HG02642 (cell line): ENCODE data around the gene FGF23.
"Not testable (repeated sequence)": the region's sequence is repeated elsewhere in the genome, so short reads cannot be mapped to it uniquely, and the experiment has no call there.

Source experiments
- ATAC-seq: cut with Tn5 transposase; IDR thresholded peaks from one replicate; pipeline ENCODE4 v1.9.1; 2021; ENCODE audit warnings: mild to moderate bottlenecking; ENCODE audit not compliant: unreplicated experiment, poor library complexity

Gene FGF23

DNA sequence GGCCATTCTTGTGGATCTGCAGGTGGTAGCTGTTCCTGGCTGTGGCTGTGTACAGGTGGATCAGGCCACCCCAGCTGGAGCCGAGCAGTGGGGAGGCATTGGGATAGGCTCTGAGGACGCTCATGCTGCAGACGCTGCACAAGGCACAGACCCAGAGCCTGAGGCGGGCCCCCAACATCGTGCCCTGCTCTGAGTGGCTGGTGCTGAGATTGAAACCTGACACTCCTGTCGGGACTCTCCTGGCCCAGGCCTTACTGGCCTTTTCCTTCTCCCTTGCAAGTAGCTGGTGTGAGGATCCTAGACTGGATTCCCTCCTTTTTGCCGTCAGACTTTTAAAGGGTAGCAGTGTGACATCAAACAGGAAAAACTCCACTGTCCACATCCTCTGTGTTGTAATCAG lies at the start of gene FGF23:
Gene FGF23, minus strand, starts transcription at position 308 of the 400 bp plus-strand sequence. Its CDS starts 130 bp downstream, at position 178.
- no peak for ATAC-seq

DNA sequence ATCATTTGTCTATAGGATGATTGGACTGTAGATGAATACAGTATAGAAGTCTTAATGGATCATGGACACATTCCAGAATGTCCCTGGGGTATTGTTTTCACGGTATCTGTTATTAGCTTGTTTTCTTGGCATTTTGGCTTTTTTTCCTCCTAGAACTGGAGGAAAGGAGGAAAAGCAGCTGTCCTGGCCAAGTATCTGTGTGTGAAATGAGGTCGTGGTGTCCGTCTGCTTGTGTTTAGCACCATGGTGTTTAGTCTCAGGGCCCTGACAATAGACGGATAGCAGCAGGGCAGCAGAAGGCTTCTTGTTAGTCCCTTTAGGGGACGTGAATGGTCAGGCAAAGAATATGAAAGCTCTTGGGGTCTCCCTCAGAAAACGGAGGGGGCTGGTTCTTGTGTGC lies 44.9 kb upstream of the FGF23 start:
- ATAC-seq: no peak

DNA sequence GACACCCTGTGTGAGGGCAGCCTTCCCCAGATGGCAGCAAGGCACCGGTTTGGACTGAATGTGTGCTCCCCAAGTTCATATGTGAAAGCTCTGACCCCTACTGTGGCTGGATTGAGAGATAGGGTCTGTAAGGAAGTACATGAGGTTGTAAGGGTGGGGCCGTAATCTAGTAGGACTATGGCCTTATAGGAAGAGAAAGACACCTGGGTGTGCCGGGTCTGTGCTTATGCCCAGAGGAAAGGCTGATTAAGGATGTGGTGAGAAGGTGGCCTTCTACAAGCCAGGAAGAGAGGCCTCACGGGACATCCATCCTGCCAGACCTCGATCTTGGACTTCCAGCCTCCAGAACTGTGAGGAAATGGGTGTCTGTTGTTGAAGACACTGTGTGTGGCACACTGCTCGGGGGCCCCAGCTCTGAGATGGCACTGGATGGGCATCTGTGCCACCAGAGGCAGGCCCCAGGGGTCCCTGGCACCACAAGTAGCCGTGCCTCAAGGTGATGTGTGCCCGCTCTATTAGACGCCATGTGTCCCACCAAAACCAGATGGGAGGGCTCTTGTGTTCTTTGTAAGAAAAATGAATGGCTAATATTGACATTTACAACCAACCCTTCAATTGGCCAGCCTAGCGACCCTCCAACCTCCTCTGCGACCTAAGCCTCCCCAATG lies 44.1 kb upstream of the FGF23 start:
- ATAC-seq: no peak

DNA sequence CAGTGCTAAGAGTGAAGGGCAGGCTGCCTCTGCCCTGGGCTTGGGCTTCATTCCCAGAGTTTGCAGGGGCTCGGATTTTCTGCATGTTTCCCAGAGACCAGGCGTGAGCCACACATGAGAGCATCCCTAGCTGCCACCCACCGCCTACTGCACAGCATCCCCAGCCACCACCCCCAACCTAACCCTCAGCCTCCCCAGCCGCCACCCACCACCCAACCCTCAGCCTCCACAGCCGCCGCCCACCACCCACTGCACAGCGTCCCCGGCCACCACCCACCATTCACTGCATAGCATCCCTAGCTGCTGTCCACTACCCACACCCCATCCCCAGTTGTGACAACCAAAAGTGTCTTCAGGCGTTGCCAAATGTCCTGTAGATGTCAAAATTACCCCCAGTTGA lies 43.5 kb upstream of the FGF23 start:
- ATAC-seq: no peak

DNA sequence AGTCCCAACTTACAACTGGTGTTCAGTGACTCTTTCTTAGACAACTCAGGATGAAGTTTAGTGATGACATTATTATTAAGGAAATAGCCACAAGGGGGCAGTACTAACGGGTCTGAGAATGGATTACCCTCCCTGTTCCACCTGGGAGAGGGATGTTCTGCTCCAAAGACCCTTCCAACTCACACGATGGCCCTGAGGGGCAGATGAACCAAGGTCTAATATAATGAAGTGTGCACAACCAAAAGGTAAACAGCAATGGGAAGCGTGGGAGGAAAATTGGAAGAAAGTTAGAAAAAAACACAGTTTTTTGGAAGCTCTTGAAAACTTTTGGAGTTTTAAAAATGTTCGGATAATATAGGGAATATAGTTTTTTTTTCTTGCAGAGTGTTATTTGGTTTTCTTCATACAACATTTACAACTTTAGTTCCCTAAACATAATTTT lies 42.1 kb upstream of the FGF23 start:
- ATAC-seq: no peak

DNA sequence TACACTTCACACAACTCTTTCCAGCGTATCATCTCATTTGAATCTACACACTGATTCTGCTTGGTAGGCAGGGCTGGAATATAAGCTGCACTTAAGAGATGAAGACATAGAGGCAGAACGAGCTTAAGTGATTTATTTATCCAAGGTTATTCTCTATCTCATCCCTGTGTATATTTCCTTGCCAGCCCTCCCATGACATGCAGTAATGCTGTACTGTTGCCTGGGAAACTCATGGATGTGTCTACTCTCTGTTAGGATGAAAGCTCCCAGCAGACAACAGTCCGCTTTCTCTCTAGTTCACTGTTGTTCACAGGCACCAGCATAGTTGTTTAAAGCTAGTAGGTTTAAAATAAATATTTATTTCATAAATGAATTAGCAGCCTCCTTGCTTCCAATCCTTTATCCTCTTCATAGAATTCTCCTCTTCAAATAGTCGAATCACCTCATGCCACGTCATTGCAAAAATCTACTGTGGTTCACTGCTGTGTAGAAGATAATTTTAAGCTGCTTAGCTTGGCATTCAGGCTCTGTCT lies 40.7 kb upstream of the FGF23 start:
- ATAC-seq: no peak

DNA sequence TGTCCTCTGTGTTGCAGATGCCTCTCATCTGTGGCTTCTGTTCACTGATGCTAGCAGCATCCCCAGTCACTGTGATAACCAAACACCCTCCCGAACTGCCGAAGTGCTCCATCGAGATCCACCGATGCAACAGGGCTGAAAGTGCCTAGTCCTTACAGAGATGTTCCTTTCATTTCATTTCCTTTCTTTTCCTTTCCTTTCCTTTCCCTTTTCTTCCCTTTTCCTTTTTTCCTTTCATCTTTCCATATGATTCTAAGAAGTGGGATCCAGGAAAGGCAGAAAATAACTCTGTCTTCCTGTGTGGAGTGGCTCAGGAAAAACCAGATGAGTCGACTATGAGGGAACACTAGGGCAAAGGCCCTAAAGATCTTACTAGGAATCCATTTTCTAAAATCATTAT lies 39.4 kb upstream of the FGF23 start:
- ATAC-seq: no peak

DNA sequence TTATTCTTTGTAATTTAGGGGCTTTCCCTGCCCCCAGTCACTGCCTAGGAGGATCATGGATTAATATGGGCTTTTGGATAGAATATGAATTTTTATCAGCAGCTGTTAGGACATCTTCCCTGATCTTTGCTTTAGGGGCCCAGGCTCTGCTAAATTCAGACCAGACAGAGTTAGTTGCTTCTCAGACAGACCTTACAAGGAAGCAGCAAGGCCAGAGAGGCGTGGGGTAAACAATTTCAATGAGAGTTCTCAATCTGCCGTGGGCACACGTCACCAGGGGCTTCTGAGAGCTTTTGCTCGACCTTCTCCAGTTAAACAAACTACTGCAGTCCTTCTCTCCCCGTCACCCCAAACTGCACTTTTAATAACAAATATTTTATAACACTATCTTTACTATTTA lies 38.4 kb upstream of the FGF23 start:
- no peak for ATAC-seq

DNA sequence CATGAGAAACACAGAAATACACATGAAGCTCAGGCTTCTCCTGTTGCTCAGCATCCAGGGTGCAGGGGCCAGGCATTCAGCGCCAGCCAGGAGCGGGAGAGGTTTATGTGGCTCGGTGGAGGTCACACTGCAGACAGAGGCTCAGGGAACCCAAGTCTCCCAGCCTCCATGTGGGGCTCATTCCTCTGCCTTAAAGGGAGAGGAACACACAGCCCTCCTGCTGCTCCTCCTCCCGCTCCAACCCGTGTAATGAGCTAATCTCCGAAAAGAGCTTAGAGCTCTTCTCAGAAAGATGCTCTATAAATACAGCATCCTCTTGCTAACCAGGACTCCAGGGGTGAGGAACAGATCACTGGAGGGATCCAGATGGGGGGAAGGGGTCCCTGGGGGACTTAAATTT lies 37.9 kb upstream of the FGF23 start:
- no peak for ATAC-seq

DNA sequence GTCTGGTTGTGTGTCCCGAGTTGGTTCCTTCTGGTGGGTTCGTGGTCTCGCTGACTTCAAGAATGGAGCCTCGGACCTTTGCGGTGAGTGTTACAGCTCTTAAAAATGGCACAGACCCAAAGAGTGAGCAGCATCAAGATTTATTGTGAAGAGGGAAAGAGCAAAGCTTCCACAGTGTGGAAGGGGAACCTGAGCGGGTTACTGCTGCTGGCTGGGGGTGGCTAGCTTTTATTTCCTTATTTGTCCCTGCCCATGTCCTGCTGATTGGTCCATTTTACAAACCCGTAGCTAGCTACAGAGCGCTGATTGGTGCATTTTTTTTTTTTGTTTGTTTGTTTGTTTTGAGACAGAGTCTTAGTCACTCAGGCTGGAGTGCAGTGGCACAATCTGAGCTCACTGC lies 36.8 kb upstream of the FGF23 start:
- no peak for ATAC-seq

DNA sequence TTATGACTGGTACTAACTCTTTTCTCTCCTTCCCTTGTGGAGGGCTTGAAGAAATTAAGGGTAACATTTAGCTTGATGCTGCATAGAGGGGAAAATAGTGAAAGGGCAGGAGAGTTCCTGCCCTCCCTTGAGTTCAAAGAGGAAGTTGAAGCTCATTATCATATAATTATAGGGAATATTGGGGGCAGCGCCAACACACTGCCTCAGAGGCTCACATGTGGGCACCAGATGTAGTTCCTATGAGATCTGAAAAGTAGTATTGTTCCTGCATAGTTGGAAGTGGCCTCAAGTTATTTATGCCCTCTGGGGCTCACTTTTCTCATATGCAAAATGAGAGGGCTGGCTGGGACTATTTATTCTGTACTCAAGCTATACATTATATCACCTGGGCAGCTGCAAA lies 33.0 kb upstream of the FGF23 start:
- no peak for ATAC-seq

DNA sequence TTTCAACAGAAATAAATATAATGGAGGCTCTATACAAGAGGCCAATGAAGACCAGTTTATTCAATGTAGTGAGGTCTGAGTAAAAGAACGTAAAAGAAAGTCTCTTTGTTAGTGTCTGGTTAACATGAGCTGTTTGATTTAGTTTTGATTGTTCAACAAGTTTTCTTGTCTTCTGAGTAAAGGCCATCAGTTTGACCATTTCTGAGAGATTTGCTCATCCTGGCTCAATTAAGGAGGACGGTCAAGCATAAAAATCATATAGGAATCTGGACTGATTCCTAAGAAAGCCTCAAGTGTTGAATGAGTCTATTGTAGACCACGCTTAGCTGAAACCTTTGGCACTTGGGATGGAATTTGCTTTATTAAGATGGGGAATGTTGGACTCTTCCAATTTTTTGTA lies 32.5 kb upstream of the FGF23 start:
- no peak for ATAC-seq

DNA sequence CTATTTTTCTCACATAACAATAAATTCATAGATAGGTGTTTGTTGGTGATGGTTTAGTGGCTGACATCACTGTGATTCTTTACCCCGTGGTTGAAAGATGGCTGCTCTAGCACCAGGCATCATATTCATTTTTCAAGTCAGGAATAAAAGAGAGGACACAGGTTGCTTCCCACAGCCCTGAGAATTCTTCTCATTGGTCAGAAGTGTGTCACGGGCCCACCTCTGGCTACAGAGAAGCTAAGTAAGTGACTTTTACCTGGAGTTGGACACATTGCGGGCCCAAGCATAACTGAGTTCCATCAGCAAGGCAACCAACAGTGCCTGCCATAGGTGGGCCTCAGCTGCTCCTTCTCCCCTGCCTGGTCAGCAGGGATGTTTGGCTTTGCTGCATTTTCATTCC lies 27.6 kb upstream of the FGF23 start:
- no peak for ATAC-seq

DNA sequence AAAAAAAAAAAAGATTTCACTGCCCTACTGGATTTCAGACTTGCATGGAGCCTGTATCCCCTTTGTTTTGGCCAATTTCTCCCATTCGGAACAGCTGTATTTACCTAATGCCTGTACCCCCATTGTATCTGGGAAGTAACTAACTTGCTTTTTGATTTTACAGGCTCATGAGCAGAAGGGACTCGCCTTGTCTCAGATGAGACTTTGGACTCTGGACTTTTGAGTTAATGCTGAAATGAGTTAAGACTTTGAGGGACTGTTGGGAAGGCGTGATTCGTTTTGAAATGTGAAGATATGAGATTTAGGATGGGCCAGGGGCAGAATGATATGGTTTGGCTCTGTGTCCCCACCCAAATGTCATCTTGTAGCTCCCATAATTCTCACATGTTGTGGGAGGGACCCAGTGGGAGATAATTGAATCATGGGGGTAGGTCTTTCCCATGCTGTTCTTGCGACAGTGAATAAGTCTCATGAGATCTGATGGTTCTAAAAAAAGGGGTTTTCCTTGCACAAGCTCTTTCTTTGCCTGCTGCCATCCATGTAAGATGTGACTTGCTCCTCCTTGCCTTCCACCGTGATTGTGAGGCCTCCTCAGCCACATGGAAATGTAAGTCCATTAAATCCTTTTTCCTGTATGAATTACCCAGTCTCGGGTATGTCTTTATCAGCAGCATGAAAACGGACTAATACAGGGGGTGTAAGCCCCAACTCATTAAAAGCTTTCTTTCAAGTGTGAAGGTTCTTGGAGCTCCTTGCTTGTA lies 25.5 kb upstream of the FGF23 start:
- not testable (repeated sequence) for ATAC-seq

DNA sequence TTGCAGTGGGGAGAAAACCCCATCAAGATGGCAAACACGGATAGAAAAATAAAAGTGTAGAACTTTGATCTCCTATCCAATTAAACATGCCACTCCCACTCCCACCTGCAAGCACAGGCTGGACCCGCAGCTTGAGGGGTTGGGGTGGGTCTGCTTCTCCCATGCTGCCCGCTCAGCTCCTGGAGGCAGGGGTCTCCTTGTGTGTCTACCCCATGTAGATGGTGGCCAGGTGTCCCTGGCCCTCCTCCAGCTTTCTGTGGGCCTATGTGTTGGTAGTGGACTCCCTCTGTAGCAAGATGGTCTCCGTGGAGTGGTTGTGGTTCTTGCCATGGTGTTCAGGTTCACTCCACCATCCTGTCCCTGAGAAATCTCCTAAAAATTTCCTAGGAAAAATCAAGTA lies 23.5 kb upstream of the FGF23 start:
- ATAC-seq: no peak

DNA sequence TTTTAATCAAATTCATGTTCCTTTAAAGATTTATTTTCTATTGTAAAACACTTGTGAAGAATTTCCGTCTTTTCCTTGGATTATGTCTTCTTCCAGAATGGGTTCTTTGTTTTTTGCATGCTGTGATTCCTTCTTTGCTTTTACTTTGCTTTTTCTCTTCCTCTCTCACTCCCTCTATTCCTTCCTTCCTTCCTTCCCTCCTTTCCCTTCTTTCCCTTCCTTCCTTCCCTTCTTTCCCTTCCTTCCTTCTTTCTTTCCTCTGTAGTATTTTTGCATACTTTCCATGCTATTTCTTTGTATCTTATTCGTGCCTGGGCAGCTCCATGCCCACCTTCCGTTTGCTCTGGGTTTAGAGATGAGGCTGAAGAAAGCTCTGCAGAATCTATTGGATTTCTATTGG lies 21.6 kb upstream of the FGF23 start:
- ATAC-seq: no peak

DNA sequence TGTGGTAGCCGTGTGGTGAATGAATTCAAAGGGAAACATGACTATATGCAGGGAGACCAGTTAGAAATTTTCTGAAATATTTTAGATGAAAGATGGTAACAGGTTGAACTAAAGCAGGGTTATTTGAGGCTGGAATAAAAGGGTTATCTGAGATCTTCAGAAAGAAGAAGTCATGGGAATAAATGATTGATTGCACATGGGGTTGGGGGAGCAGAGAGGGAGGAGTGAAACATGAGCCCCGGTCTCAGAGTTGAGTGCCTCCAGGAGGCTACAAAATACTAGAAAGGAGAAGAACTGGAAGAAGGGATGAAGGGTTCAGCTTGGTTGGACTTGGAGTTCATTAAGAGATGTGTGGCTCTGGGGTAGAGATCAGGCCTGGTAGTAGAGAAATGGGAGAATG lies 16.3 kb upstream of the FGF23 start:
- no peak for ATAC-seq

DNA sequence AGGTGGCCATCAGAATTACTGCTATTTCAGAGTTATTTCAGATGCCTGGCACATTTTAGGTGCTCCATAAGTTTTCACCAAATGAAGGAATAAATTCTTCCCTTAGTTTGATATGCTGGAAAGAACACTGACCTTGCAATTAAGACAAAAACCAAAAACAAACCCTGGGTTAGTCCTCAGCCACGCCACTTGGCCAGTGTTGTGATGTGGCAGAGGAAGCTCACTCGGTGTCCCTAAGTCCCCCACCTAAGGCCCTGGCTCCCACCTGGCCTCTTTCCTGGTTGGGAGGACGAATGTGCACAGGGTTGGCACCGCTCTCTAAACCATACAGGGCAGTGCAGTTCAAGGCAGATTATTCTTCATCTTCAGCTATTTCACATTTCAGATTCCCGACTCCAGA lies 13.7 kb upstream of the FGF23 start:
- no peak for ATAC-seq

DNA sequence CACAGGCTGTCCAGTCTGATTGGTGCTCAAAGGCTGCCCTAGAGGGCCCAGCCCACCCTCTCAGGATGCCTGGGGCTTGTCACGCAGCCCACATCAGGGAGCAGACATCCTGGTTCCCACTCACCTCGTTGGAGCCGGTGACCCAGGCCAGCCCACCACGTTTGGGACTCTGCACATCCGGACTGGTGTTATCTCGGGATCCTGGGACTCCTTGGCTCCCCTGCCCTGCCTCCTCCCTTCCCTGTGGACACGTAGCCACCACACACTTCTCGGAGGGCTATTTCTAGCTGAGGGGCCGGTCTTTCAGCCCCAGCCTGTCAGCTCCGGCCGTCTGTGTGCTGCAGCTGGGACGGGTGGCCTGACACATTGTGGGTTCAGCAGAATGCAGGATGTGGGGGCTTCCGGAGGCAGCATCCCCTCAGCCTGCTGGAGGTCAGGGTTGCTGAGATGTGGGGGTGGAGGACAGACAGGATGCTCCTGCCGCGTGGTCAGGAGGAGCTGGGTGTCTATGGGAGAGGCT lies 12.8 kb upstream of the FGF23 start:
- ATAC-seq: no peak

DNA sequence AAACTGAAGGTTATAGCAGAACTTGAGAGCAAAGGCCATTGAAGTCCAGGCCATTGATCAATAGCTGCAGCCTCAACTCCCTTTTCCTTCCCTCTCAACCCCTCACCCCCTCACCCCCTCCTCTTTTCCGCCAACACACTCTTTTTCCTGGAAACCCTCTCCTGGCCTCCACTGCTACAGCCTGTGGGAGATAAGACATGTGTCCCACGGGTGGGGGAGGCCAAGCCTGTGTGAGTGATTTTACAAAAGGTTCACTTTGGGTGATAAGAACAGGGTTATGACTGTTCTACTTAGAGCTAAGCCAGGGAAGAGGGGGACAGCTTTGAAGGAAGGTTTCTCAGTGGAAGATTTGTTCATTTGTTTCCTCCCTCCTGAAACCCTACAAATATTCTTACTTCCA lies 9.2 kb upstream of the FGF23 start:
- ATAC-seq: no peak

DNA sequence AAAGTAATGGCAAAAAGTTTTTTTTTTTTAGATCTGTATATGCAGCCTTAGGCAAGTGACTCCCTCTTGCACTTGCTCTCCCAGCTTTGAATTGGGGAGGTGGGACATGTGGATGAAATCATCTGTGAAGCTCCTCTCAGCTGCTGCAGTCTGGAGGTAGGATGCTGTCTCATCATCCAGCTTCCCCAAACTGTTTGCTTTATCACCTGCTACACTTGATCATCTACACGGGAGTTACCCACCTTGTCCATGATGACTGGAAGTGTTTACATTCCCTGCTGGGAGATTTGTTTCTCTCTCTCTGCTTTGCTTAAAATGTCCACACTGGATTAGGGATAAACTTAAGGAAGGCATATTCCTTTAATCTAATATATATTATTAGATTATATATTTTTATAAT lies 8.5 kb upstream of the FGF23 start:
- ATAC-seq: no peak

DNA sequence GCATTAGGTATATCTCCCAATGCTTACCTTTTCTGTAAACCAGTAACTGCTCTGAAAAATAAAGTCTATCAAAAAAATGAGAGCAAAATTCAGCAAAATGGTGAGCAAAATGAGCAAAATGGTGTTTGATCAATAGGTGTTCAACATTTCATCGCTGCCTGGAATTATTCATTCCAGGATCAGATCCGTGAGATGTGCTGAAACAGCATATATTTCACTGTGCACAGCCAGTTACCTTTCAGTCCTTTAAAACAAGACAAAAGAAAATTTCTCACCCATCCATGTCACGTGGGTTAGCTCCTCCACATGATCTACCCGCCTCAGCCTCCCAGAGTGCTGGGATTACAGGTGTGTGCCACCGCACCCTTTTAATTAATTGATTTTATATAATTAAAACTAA lies 8.1 kb upstream of the FGF23 start:
- no peak for ATAC-seq
